Diencephalon (tissue), 1 donor: ENCODE results near the gene PDE4A. TPM values are rescaled to one million over a fixed set of nuclear protein-coding genes. Genes with fewer than 3 reads are reported as not detected.

Experiments used
- total RNA-seq: library from RNA; depleted of rRNA; stranded (reverse); fragments of >200 nt; gene quantifications from one replicate; pipeline ENCODE4 v1.2.3, GENCODE V29; 2014

Gene PDE4A
- total RNA-seq: 9.0 TPM

DNA sequence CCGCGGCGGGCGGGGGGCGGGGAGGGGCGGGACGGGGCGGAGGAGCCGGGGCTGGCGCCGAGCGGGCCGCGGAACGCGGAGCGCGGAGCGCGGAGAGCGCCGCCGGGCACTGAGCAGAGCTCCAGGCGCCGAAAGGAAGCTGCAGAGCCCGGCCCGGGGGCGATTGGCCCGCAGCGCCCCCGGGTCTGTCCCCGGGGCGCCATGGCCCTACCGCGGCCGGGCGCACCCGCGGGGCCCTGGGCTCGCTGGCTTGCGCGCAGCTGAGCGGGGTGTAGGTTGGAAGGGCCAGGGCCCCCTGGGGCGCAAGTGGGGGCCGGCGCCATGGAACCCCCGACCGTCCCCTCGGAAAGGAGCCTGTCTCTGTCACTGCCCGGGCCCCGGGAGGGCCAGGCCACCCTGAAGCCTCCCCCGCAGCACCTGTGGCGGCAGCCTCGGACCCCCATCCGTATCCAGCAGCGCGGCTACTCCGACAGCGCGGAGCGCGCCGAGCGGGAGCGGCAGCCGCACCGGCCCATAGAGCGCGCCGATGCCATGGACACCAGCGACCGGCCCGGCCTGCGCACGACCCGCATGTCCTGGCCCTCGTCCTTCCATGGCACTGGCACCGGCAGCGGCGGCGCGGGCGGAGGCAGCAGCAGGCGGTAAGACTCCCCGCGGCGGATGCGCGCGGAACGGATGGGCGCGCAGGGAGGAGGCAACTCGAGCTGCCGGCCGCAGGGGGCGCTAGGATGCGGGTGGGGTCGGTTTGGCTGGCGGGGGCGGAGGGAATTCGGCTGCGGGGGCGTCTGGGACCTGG, at the start of gene PDE4A:
Gene PDE4A (plus strand): TSS at position 95 of the 796 bp plus-strand sequence. CDS start 227 bp downstream, at position 322.

GRCh38 chr19:10380313-10381102, 39.8 kb upstream of the PDE4A start, which contains the start of gene TYK2:
Gene TYK2, minus strand, starts transcription at chr19:10380572. Its CDS starts 2,166 bp downstream, at chr19:10378406.

GRCh38 chr19:10403137-10404021, 17.0 kb upstream of the PDE4A start, which contains the start of gene CDC37:
Gene CDC37, minus strand, starts transcription at chr19:10403542. Its CDS starts 63 bp downstream, at chr19:10403479.

GRCh38 chr19:10503002-10503789, 82.9 kb downstream of the PDE4A start, which contains the start of gene KEAP1:
Gene KEAP1, minus strand, starts transcription at chr19:10503356. Its CDS starts 3,323 bp downstream, at chr19:10500033.

DNA sequence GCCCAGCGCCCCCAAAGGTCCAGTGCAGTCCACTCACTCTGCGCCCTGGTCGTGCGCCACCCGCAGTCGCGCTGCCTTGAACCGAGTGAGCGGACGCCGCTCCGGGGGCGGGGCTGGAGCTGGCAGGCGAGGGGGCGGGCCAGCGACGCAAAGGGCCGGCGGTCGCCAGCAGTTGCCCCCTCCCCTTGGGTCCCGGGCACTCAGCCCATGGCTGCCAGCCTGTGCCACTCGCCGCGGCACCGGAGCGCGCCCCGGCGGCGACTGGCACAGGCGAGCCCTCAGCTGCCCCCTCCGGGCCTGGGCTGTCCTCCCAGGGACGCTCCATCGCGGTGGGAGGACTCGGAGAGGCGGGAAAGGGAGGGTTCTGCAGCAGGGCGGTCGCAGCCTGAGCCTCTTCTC, 97.0 kb downstream of the PDE4A start, which contains the start of gene S1PR5:
Gene S1PR5 (minus strand): TSS at position 87 of the 399 bp plus-strand sequence. CDS start 2,436 bp downstream, outside the sequence.

Other genes with a start within 250 kb of the PDE4A start
- 35.1 TPM for gene DNMT1, start 225.6 kb upstream of the PDE4A start, total RNA-seq
- 4.4 TPM for gene S1PR2, start 189.2 kb upstream of the PDE4A start, total RNA-seq
- 15.7 TPM for gene MRPL4, start 168.3 kb upstream of the PDE4A start, total RNA-seq
- 1.8 TPM for gene ICAM1, start 149.4 kb upstream of the PDE4A start, total RNA-seq
- 0.46 TPM for gene ICAM4, start 133.6 kb upstream of the PDE4A start, total RNA-seq
- gene ICAM5, start 130.6 kb upstream of the PDE4A start, total RNA-seq: 2.5 TPM
- gene ZGLP1, start 110.7 kb upstream of the PDE4A start, total RNA-seq: 1.6 TPM
- gene FDX2, start 104.5 kb upstream of the PDE4A start, total RNA-seq: 21.0 TPM
- gene RAVER1, start 87.0 kb upstream of the PDE4A start, total RNA-seq: 4.8 TPM
- gene ICAM3, start 80.9 kb upstream of the PDE4A start, total RNA-seq: 1.4 TPM
- gene TYK2, start 40.0 kb upstream of the PDE4A start, total RNA-seq: 40.6 TPM
- gene CDC37, start 17.0 kb upstream of the PDE4A start, total RNA-seq: 62.1 TPM
- gene KEAP1, start 82.8 kb downstream of the PDE4A start, total RNA-seq: 36.9 TPM
- not detected for gene S1PR5, start 96.9 kb downstream of the PDE4A start, total RNA-seq
- 15.9 TPM for gene ATG4D, start 123.4 kb downstream of the PDE4A start, total RNA-seq
- gene KRI1, start 145.5 kb downstream of the PDE4A start, total RNA-seq: 4.4 TPM
- 140 TPM for gene CDKN2D, start 148.4 kb downstream of the PDE4A start, total RNA-seq
- 2.1 TPM for gene AP1M2, start 166.8 kb downstream of the PDE4A start, total RNA-seq
- 37.4 TPM for gene SLC44A2, start 205.0 kb downstream of the PDE4A start, total RNA-seq
- 134 TPM for gene ILF3, start 233.8 kb downstream of the PDE4A start, total RNA-seq